Measurements from ENCODE around the gene RASL11A.

RASL11A gene

GRCh38 chr13:27251166-27252091 is 19.2 kb upstream of the RASL11A start, which contains the start of gene RPL21:
Gene RPL21 (plus strand): TSS chr13:27251558. CDS start chr13:27253777, 2,219 bp downstream.
- peak within 1 kb of the TSS; percentile 97 for H3K56ac ChIP-seq (ENCODE audit: low read length)
- no peaks in the 10 kb centered on the region for H3K79me1 ChIP-seq (ENCODE audit: low read length)
- peak within 1 kb of the TSS; percentile 97 for H3K4ac ChIP-seq (ENCODE audit: low read depth, low read length)
- peak within 1 kb of the TSS; percentile 60 for H2BK5ac ChIP-seq (ENCODE audit: low read length)
- no CpG with 5 or more reads among the region's 69 CpGs for WGBS (ENCODE audit: extremely low coverage, insufficient coverage, low lambda C conversion rate)
- peak; percentile 97 for DNase-seq
- H3K9ac ChIP-seq (ENCODE audit: low read length): peak within 1 kb of the TSS; percentile 97
- no peaks in the 10 kb centered on the region for H3K36me3 ChIP-seq (ENCODE audit: control insufficient read depth, insufficient read depth, low read length)
- peak within 1 kb of the TSS; percentile 44 for H2AK5ac ChIP-seq (ENCODE audit: low read length)
- H3K4me3 ChIP-seq (ENCODE audit: low read length): peak within 1 kb of the TSS; percentile 84
- H2BK15ac ChIP-seq (replicated peaks; ENCODE audit: low read depth): no peak within 1 kb of the TSS
- no peaks in the 10 kb centered on the region for H3K4me1 ChIP-seq (ENCODE audit: control insufficient read depth, low read depth, low read length)
- H3K23ac ChIP-seq (ENCODE audit: low read length): peak within 1 kb of the TSS; percentile 84
- H3K79me2 ChIP-seq (ENCODE audit: control insufficient read depth, insufficient read depth, low read length): peaks cover 33% of the 10 kb centered on the region
- peak within 1 kb of the TSS; percentile 97 for H3K4me2 ChIP-seq (ENCODE audit: low read length)
- H2BK120ac ChIP-seq (ENCODE audit: low read depth, low read length): no peak within 1 kb of the TSS
- H4K8ac ChIP-seq (ENCODE audit: low read depth, low read length): no peak within 1 kb of the TSS
- peak within 1 kb of the TSS; percentile 11 for H3K18ac ChIP-seq (ENCODE audit: low read length)
- H3K27ac ChIP-seq (ENCODE audit: low read depth, low read length): peak within 1 kb of the TSS; percentile 7
- H3K27me3 ChIP-seq (ENCODE audit: insufficient read depth, low read length, poor library complexity): no peaks in the 10 kb centered on the region
- H4K5ac ChIP-seq (ENCODE audit: low read length): peak within 1 kb of the TSS; percentile 77

DNA sequence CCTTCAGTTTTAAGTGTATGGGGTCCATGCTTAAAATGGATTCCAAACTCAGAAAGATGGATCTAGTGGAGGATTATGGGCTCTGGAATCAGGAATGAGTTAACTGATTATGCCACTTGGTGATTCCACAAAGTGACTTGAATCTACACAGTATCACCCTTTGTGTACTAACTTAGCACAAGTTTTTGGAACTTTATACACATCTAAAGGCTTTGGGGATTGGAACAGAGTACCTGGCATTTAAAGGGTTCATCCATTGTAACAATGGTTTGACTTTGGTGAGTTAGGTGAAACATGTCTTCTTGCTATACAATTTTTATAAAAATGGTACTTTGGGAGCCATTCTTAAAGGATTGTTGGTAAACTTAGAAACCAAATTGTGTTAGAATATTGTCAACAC is 18.2 kb upstream of the RASL11A start:
- Histone ChIP-seq H3K79me2 (ENCODE audit: control insufficient read depth, insufficient read depth, low read length) (peaks cover 33% of the 10 kb centered on the region), H3K4me2 (ENCODE audit: low read length) (peak overlapping the region; percentile 97), H3K4me1 (ENCODE audit: control insufficient read depth, low read depth, low read length) (no peaks in the 10 kb centered on the region), H4K8ac (ENCODE audit: low read depth, low read length) (no peak overlapping the region), H4K5ac (ENCODE audit: low read length) (peak overlapping the region; percentile 77), H2BK5ac (ENCODE audit: low read length) (no peak overlapping the region), H3K27me3 (ENCODE audit: insufficient read depth, low read length, poor library complexity) (no peaks in the 10 kb centered on the region), H3K9ac (ENCODE audit: low read length) (peak overlapping the region; percentile 97), H3K4me3 (ENCODE audit: low read length) (peak overlapping the region; percentile 84), H2BK120ac (ENCODE audit: low read depth, low read length) (no peak overlapping the region), H3K27ac (ENCODE audit: low read depth, low read length) (no peak overlapping the region), H3K4ac (ENCODE audit: low read depth, low read length) (no peak overlapping the region), H2AK5ac (ENCODE audit: low read length) (no peak overlapping the region), H3K79me1 (ENCODE audit: low read length) (no peaks in the 10 kb centered on the region), H3K23ac (ENCODE audit: low read length) (no peak overlapping the region), H3K56ac (ENCODE audit: low read length) (peak overlapping the region; percentile 97), H3K36me3 (ENCODE audit: control insufficient read depth, insufficient read depth, low read length) (peaks cover 1% of the 10 kb centered on the region), H3K18ac (ENCODE audit: low read length) (peak overlapping the region; percentile 11), H2BK15ac (replicated peaks; ENCODE audit: low read depth) (no peak overlapping the region)
- no peak for DNase-seq

DNA sequence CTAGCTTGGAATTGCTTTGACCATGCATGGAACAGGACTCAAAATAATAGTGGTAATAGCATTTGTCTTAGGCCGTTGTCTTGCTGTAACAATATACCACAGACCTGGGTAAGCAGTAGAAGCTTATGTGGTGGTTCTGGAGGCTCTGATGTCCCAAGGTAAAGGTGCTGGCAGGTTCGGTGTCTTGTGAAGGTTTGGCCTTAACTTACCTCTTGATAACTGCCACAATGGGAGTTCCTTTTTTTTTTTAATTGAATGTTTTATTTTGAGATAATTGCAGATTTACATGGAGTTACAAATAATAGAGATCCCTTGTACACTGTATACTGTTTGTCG is 13.4 kb upstream of the RASL11A start:
- no peak overlapping the region for H3K4me3 ChIP-seq (ENCODE audit: low read length)
- H3K27ac ChIP-seq (ENCODE audit: low read depth, low read length): no peak overlapping the region
- H3K27me3 ChIP-seq (ENCODE audit: insufficient read depth, low read length, poor library complexity): no peaks in the 10 kb centered on the region
- H2BK5ac ChIP-seq (ENCODE audit: low read length): no peak overlapping the region
- no peak overlapping the region for H4K5ac ChIP-seq (ENCODE audit: low read length)
- H3K56ac ChIP-seq (ENCODE audit: low read length): no peak overlapping the region
- no peaks in the 10 kb centered on the region for H3K4me1 ChIP-seq (ENCODE audit: control insufficient read depth, low read depth, low read length)
- H3K79me1 ChIP-seq (ENCODE audit: low read length): no peaks in the 10 kb centered on the region
- no peak overlapping the region for H3K9ac ChIP-seq (ENCODE audit: low read length)
- no peak overlapping the region for H3K4ac ChIP-seq (ENCODE audit: low read depth, low read length)
- peaks cover 6% of the 10 kb centered on the region for H3K36me3 ChIP-seq (ENCODE audit: control insufficient read depth, insufficient read depth, low read length)
- DNase-seq: no peak
- no peak overlapping the region for H3K18ac ChIP-seq (ENCODE audit: low read length)
- H4K8ac ChIP-seq (ENCODE audit: low read depth, low read length): no peak overlapping the region
- H2BK120ac ChIP-seq (ENCODE audit: low read depth, low read length): no peak overlapping the region
- WGBS (ENCODE audit: extremely low coverage, insufficient coverage, low lambda C conversion rate): no CpG with 5 or more reads among the region's 3 CpGs
- no peak overlapping the region for H3K23ac ChIP-seq (ENCODE audit: low read length)
- no peak overlapping the region for H2BK15ac ChIP-seq (replicated peaks; ENCODE audit: low read depth)
- no peak overlapping the region for H2AK5ac ChIP-seq (ENCODE audit: low read length)
- H3K4me2 ChIP-seq (ENCODE audit: low read length): no peak overlapping the region
- H3K79me2 ChIP-seq (ENCODE audit: control insufficient read depth, insufficient read depth, low read length): peaks cover 23% of the 10 kb centered on the region

GRCh38 chr13:27257648-27258253 is 12.9 kb upstream of the RASL11A start:
- no peak overlapping the region for H2BK120ac ChIP-seq (ENCODE audit: low read depth, low read length)
- H4K5ac ChIP-seq (ENCODE audit: low read length): no peak overlapping the region
- WGBS (ENCODE audit: extremely low coverage, insufficient coverage, low lambda C conversion rate): no CpG with 5 or more reads among the region's 11 CpGs
- no peak for DNase-seq
- no peak overlapping the region for H3K9ac ChIP-seq (ENCODE audit: low read length)
- peaks cover 17% of the 10 kb centered on the region for H3K79me2 ChIP-seq (ENCODE audit: control insufficient read depth, insufficient read depth, low read length)
- H3K4me1 ChIP-seq (ENCODE audit: control insufficient read depth, low read depth, low read length): no peaks in the 10 kb centered on the region
- H3K23ac ChIP-seq (ENCODE audit: low read length): no peak overlapping the region
- no peak overlapping the region for H3K56ac ChIP-seq (ENCODE audit: low read length)
- no peak overlapping the region for H3K4me3 ChIP-seq (ENCODE audit: low read length)
- H2BK15ac ChIP-seq (replicated peaks; ENCODE audit: low read depth): no peak overlapping the region
- no peak overlapping the region for H3K18ac ChIP-seq (ENCODE audit: low read length)
- no peak overlapping the region for H3K4me2 ChIP-seq (ENCODE audit: low read length)
- no peak overlapping the region for H2BK5ac ChIP-seq (ENCODE audit: low read length)
- H3K79me1 ChIP-seq (ENCODE audit: low read length): no peaks in the 10 kb centered on the region
- no peak overlapping the region for H2AK5ac ChIP-seq (ENCODE audit: low read length)
- H3K4ac ChIP-seq (ENCODE audit: low read depth, low read length): no peak overlapping the region
- H4K8ac ChIP-seq (ENCODE audit: low read depth, low read length): no peak overlapping the region
- no peak overlapping the region for H3K27ac ChIP-seq (ENCODE audit: low read depth, low read length)
- no peaks in the 10 kb centered on the region for H3K27me3 ChIP-seq (ENCODE audit: insufficient read depth, low read length, poor library complexity)
- H3K36me3 ChIP-seq (ENCODE audit: control insufficient read depth, insufficient read depth, low read length): peaks cover 6% of the 10 kb centered on the region

- Histone ChIP-seq H3K4ac (ENCODE audit: low read depth, low read length) (no peak overlapping the region), H4K5ac (ENCODE audit: low read length) (no peak overlapping the region), H3K23ac (ENCODE audit: low read length) (no peak overlapping the region), H3K56ac (ENCODE audit: low read length) (no peak overlapping the region), H3K27ac (ENCODE audit: low read depth, low read length) (no peak overlapping the region), H2BK15ac (replicated peaks; ENCODE audit: low read depth) (no peak overlapping the region), H3K4me3 (ENCODE audit: low read length) (no peak overlapping the region), H3K27me3 (ENCODE audit: insufficient read depth, low read length, poor library complexity) (no peaks in the 10 kb centered on the region), H3K18ac (ENCODE audit: low read length) (no peak overlapping the region), H2BK5ac (ENCODE audit: low read length) (no peak overlapping the region), H4K8ac (ENCODE audit: low read depth, low read length) (no peak overlapping the region), H2AK5ac (ENCODE audit: low read length) (no peak overlapping the region), H3K79me1 (ENCODE audit: low read length) (no peaks in the 10 kb centered on the region), H3K79me2 (ENCODE audit: control insufficient read depth, insufficient read depth, low read length) (peaks cover 6% of the 10 kb centered on the region), H3K4me2 (ENCODE audit: low read length) (no peak overlapping the region), H3K4me1 (ENCODE audit: control insufficient read depth, low read depth, low read length) (no peaks in the 10 kb centered on the region), H3K9ac (ENCODE audit: low read length) (no peak overlapping the region), H2BK120ac (ENCODE audit: low read depth, low read length) (no peak overlapping the region), H3K36me3 (ENCODE audit: control insufficient read depth, insufficient read depth, low read length) (peaks cover 6% of the 10 kb centered on the region)
- no CpG with 5 or more reads among the region's 5 CpGs for WGBS (ENCODE audit: extremely low coverage, insufficient coverage, low lambda C conversion rate)
- DNase-seq: no peak
Observed at GRCh38 chr13:27258637-27259386, 11.8 kb upstream of the RASL11A start.

All from mesendoderm (in vitro differentiated cells).